Activated CD8-positive, alpha-beta memory T cell treated with anti-CD3 and anti-CD28 coated beads for 4 hours (primary cell): ENCODE measurements around the gene B4GALT6.

ENCODE experiments used
- DNase-seq, 2 donors: peaks; one replicate each; pipeline ENCODE4 v3.0.0-alpha.2; 2020; ENCODE audit warnings: low read depth in 2 of 2

B4GALT6 gene

DNA sequence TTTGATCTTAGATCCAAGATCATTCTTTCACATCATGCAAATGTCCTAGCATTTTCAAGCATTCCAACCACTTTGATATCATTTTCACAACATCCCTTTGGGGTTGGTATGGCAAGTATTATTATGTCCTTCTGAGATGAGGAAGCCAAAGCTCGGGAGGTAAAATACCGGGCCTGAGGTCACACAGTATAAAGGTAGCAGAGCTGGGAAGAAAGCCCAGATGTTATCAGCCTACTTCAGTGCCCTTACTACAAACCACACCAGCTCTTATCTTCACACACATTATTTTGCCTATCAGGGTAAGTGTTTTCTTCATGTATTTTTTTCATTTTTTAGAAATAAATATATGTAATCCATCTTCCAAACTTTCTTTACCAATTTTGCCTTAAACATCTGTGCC lies 4.2 kb upstream of the B4GALT6 start:
- no peak for DNase-seq

DNA sequence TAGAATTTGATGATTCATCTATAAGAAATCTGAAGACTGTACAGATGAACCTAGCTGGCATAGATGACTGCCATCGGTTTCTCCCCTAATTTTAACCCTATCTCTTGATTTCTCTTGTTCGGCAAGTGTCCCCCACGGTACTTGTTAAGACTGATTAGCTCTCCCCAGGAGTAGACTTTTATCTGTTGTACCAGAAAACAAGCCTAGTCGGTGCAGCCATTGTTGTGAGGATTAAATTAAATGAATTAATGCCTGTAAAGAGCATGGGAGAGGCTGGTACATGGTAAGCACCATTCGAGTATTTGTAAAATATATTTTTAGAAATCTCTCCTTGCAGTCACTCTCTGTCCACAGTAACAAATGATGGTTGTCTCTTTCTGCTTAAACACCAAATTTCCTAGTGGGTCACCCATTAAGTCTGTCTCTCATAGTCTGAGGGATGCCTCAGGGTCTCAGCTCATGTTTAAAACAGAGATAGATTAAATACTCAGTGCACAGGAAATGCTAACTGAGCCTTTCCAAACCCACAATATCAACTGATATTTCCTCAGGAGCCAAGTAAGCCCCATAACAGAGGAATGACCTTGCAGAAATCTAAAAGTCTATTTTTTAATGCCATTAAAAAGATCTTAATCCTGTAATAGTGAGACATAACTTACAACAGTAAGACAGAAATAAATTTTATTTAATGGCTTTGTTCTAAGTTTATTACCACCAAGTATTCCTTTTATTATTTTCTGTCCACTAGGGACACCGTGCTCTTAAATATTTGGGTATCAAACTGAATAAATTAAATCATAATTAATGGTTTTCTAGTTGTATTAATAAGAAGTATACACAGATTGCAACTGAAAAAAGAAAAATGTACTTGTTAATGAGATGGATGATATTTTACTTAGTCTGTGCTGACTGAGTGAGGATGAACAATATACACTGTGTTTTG lies 2.9 kb upstream of the B4GALT6 start:
- no peak for DNase-seq

DNA sequence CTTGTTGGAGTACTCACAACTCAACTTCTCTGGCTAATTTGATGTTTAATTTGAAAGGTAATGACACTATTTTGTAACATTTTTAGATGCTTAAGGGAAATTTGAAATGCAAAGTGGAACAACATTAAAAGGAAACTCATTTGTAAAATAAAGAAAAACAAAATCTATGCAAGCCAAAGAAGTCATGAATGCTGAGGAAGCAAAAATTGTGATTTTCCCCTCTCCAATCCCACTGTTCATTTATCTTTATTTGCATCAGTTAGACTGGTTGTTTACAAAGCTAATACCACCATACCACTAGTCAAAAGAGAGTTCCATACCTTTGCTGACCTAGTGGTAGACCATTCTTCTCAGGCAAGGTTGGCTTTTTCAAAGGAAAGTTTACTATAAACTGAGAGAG lies 2.2 kb upstream of the B4GALT6 start:
- no peak for DNase-seq

DNA sequence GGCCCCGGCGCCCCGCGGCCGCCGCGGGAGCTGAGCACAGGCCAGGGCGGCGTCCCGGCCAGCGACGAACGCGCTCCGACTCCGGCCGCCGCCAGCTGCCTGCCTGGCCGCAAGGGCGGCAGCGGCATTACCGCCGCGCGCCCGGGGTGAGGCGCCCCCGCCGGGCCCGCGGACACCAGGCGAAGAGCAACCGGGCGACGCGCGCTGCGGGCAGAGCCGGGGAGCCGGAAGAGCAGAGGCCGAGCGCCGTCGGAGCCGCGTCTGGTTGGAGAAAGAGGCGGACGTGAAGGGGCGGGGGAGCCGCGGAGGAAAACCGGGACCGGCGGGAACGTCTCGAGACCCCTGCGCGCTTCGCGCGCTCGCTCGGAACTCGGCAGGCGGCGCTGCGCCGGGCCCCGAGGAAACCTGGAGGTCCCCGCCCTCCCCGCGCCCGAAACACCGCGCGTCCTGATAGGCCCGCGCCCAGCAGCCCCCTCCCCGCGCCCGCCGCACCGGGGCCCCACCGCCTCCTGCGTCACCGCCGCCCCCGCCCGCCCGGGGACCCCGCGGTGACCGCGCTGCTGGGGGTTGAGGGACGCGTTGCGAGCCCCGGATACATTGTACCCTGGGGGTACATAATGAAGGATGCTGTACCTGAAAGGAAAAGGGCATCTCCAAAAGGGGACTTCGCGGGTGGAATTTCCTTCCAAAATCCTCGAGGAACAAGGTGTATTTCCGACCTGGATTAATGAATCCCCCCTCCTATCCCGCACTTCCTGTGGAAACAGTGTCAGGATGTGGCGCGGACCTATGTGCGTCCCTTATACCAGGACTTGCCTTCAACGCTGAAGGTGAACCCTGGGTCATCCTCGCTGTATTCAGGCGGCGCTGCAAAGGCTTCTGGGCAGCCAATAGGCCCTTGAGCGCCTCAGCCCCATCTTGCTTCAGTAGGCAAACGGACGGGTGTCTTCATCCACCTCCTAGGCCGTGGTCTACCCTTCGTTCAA lies 1.0 kb upstream of the B4GALT6 start:
- peak in 1 of 2 donors; percentile 15 for DNase-seq

DNA sequence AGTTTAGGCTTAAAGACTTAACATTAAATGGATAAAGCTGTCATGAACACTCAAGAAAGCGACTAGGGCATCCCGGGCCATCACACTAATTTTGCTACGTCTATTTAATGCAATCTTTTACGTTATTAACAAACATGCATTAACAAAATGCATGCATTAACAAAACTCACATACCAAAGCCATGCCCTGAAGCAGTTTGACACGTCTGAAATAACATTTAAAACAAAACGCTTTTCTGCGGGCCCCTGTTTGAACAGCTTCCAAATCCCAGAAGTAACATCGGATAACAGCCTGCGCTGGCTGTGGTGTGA lies 458 bp downstream of the B4GALT6 start:
- DNase-seq: no peak

DNA sequence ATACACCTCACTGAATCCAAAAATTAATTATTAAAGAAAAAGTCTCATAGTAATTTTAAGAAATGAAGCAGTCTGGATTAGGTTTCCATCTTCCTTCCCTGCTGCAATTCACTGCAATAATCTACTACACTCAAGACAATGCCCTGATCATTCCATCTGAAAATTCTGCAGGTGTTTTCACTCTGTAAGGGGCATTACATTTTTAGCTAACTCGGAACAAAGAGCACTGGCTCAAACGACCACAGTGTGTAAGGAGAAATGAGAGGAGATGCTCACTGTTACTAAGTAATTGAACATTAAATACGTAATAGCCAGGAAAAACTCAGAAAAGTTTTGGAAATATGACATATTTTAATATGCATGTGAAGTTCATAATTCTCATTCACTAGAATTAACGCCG lies 1.3 kb downstream of the B4GALT6 start:
- no peak for DNase-seq

DNA sequence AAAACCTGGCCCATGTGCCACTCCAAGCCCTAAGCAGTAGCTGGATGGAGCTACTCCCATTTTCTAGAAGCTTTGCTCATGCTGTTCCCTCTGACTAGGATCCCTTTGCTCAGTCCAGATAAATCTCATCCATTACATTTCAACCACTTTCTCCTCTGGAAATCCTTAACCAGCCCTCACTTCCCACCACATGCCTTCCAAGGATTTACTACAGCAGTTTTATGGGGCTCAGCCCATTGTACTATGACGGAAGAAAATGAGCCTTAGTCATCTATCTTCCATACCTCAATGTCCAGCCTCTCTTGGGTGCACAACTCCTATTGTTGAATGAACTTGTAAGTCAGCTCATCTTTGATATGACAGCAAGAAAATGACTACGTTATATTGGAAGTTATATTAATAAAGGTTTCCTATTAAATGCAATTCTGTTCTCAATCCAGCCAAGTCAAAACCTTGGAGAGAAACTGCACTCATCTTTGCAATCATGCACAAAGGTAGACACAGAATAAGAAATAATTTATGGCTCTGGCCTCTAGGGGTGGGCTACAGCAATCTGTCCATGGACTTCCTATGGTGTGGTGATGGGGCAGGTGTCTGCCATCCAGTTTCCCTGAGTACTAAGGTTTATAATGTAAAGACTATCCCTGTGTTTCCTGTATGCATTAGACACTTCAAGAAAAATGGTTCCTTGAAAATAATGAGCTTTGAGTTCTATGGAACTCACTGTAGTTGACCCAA lies 3.4 kb downstream of the B4GALT6 start:
- no peak for DNase-seq

DNA sequence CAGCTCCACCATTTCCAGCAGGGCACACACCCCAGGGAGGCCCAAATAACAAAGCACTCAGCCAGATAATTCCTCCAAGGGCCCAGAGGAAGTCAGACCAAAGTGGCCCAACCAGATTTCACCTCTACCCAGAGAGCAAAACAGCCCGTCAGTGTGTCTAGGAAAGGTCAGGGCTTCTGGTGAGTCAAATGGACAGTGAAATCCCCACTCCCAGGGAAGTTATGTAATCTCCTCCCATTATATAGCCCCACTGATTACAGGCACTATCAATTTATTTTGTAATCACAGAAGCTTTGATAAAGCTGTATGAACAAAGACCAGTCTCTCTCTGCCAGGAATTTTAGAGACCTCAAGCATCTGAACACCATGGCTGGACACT lies 4.0 kb downstream of the B4GALT6 start:
- no peak for DNase-seq

DNA sequence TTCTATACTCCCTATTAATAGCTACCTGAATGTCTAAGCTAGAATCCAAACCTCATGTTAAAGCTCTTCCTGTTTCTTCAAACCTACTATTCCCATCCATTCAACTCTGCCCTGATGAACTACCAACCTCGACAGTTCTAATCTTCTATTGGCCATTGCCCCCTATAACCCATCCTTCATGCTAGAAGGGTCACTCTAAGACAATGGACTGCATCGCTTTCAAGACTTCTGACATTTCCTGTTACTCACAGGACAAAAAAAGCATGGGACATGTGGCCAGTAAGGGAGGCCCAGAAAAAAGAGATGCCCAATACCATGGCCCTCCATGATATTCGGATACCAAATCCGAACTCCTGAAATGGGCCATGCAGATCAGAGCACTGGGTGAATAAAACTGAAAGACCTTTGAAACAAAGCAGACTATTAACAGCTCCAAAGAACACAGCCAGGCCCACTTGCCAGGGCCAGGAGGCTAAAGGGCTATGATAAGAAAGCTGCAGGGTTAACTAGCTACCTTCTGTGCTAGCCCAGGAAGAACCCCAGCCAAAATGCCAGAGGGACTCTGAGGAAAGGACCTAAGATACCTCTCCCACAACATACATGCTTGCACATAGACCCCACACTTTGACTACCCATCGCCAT lies 4.5 kb downstream of the B4GALT6 start:
- no peak for DNase-seq

DNA sequence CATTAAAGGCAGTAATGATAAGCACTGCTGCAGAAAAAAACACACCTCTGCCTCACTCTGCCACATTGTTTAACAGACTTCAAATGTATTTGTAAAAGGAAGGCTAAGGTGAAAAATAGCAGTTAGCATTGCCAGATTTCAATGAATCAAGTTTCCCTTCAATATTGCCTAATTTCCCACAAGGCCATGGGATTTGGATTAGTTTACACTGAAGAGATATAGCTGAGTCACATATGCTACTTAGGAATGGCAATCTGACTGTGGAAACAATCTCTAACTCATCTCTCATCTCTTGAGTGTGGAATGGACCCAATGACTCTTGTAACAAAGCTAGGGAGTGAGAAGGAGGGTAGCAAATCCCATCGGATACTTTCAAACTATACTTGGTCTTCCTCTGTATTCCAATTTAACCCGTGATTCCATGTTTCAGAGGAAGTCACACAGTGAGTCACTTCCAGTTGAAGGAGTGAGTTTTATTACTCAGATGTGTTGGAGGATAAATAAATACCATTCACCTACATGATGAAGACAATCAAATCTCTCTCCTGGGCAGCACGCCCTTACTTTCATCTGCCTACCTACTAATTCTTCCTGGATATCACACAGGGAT lies 5.1 kb downstream of the B4GALT6 start:
- DNase-seq: no peak

DNA sequence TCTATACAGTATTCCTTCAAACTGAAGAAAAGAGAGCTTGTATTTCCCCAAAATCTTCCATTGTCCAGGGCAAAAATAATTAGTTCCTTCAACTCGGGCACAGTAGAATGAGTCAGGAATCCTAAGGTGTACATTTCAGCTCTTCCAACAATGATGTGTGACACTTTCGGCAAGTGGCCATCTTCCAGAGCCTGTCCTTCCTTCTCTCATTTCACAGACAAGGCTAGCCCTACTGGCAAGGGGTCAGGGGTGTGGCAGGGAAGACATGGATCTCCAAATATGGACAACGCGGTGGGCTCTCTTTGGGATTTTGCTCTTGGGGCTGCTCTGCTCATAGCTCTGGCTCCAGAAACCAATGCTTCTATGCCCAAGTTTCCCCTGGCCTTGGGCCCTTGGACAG lies 6.0 kb downstream of the B4GALT6 start:
- no peak for DNase-seq

DNA sequence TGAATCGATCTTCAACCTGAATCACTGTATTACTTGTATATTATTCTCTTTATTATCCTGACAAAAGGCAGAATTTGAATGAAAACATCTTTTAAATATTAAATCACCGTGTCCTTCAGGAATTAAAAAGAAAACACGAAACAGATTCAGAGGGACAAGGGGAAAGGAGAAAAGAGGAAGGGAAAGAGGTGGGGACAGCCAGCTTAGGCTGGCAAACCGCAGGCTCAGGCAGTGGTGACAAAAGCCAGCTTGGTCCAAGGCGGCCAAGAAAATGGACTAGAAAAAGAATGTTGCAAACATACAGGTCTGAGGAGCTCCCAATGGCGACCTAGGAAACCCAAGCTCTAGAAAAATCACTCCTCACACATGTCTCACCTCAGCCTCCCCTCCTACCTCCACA lies 6.8 kb downstream of the B4GALT6 start:
- no peak for DNase-seq

DNA sequence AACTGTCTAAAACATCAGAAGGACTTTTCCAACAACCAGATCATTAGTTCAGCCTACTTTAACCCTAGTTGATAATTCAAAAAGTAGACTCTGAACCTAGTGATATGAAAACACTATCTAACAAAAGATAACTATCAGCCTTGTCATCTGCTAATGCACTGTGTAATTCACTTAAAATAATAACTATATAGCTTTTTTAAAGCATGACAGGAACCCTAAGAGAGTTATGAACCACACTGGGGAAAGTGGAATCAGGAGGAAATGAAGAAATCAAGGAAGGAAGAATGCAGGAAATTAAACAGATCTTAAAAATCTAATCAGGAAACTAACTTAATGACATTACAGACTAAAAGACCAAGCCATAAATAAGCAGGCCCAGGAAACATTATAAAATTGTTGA lies 9.0 kb downstream of the B4GALT6 start:
- no peak for DNase-seq

DNA sequence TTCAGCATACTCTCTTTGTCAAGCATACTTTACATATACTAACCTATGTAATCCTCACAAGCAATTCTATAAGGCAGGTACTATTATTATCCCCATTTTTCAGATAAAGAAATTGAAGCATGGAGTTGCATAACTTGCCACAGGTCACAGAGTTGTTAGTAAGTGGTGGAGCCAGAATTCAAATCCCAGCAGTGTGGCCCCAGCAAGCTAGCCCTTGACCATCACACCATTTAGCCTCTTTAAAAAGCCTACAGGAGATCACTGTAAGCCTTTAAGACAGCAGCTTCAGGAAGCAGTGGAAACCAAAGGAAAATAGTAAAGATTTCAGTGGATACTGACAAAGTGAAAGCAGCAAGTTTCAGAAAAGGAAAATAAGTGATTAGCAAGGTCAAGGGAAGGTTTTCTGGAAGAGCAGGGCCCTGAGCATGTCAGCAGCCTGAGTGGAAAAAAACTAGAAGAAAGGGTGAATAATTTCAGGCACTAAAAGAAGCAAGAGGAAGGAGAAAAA lies 11.7 kb downstream of the B4GALT6 start:
- no peak for DNase-seq

DNA sequence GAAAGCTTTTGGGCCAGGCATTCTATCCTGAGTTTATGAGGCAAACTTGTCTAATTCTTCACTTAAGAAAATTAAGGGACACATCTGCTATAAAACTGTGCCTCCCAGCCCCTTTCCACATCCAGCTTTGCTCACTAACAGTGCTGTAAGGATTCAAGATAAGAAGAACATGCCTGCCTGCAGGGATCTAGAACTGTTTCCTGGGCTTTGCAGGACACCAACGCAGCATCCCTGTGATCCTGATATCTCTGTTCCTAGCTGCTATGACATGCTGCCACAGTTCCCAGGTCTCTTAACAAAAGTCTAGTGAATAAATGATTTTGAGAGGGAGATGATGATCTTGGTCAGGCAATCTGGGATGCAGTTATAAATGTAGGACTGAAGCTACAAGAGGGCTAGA lies 12.4 kb downstream of the B4GALT6 start:
- no peak for DNase-seq

DNA sequence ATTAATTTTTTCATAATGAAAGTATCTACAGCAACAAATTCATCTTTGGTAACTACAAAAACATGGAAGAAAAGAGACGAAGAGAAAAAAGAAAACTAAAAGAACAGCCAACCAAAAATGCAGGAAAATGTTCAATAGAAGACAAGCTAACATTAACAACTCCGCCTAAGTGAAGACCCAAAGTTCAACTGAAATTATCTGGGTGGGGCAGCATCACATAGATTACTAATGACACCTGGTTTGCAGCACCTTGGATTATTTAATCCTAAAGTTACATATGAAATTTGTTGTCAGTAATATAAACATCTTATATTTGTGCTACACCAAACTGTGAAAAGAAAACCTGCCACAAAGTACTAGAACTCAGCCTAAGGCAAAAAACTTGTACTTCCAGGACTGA lies 14.8 kb downstream of the B4GALT6 start:
- DNase-seq: no peak

DNA sequence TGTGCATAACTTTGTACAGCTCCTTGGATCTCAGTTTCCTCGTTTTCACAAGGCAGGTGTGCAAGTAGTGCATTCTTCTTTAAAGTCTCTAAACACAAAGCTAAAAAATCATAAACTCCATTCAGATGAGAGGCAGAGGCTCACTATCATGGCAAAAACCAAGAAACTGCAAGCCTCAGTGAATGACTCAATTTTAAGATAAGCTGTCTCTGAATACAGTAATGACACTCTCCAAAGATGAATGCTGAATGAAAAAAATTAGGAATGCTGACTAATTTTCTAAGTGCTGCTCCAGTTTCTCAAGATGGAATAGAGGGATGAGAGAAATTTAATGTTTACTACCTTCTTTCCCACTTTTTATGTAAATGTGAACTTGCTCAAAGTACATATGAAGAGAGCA lies 17.2 kb downstream of the B4GALT6 start:
- no peak for DNase-seq

DNA sequence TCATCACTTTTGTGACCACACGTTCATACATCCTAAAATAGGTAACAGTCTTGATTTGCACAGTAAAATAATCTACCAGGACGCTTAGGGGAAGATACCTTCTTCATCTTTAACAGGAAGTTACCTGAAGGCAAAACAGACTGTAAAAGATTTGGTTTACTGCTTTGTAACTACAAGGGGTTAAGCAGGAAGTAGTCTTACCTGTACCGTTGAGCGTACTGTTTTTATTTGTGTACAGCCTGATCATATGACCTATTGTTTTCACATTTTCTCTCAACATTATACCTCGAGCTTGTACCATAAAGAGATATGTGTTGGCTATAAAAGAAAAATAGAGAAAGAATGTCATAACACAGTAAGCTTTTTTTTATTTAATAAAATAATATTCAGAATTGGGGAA lies 18.3 kb downstream of the B4GALT6 start:
- no peak for DNase-seq

DNA sequence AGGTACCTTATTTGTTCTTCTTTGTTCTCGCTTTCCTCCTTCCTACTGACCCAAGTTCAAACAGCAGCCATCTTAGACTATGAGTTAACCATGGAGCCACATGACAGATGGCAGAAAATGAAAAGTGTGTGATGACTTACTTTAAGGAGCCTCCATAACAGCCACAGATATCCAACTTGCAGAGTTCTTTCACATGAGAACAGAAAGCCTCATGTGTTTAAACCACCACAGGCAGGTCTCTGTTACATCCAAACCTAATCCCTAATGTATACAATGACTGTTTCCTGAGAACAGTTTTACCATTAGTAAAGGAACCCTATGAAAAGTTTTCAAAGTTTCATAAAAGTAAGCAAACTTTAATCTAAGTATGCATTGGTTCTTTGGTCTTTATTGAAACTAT lies 20.3 kb downstream of the B4GALT6 start:
- DNase-seq: no peak

DNA sequence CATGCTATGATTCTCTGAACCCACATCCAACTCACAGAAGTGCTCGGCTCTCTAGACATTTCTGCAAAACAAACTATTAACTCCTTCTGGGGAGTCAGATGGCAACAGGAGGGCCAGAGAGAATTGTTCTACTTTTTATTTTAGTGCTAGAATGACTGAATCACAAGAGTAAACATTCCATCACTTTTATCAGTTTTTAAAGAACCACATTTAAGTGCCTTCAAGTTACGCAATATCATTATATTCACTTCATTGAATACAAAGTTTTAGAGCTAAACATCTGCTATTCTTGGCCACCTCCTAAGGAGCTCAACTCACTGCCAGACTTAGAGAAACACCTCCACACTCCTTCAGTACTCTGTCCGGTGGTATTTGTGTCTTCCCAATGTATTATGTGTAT lies 22.4 kb downstream of the B4GALT6 start:
- no peak for DNase-seq

DNA sequence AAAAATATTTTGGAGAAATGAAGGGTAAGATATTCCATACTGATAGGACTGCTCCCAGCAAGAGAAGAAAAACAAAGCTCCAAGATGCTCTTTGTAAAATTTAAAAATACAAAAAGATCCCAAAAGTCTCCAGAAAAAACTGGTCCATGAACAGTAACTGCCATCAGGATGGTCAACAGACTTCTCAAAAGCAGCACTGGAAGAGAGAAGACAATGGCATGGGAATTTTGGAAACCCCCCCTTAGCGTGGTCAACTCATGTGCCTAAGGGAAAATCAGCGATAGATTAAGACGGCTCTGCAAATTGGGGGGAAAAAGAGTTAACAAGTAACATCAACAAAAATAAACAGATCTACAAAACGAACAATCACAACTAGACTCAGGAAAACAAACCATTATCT lies 23.6 kb downstream of the B4GALT6 start:
- no peak for DNase-seq
